Measurements from ENCODE around the gene GCAT.

The GCAT gene

GRCh38 chr22:37819105-37819433, 11.3 kb downstream of the GCAT start:
- Histone ChIP-seq H3K36me3 (peaks cover 14% of the 10 kb centered on the region; the same call in 1 of the 2 replicates), H3K27me3 (peaks cover 68% of the 10 kb centered on the region), H3K9ac (no peak overlapping the region), H3K9me3 (no peaks in the 10 kb centered on the region), H3K27ac (no peak overlapping the region), H4K20me1 (peaks cover 11% of the 10 kb centered on the region; the same call in 1 of the 2 replicates), H3K4me3 (no peak overlapping the region), H3K4me2 (peak overlapping the region; percentile 48), H3K4me1 (peaks cover 10% of the 10 kb centered on the region)
- no peak for TF ChIP-seq Cebpa-rat (IDR thresholded peaks at IDR 0.05)

DNA sequence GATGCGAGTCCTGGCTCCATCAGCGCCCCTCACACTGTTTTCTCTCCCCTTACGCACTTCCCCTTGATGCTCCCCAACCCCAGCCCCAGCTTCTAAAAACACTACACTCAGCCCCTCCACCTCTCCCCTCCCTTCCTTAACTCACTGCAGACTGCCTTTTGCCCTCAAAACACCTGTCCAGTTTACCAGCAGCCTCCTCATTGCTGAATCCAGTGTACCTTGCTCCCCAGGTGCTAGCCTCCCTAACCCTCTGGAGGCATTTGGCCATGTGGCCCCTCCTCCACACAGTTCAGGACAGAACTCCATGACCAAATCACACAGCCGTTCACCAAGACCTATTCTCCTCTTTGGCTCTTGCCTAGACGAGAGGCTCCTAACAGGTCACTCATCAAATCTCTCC, 12.6 kb downstream of the GCAT start:
- H3K9ac ChIP-seq: no peak overlapping the region
- H3K4me3 ChIP-seq: no peak overlapping the region
- H3K4me2 ChIP-seq: no peak overlapping the region
- H3K9me3 ChIP-seq: no peaks in the 10 kb centered on the region
- no peak for TF ChIP-seq Cebpa-rat (IDR thresholded peaks at IDR 0.05)
- peaks cover 9% of the 10 kb centered on the region; the same call in 1 of the 2 replicates for H3K36me3 ChIP-seq
- peaks cover 14% of the 10 kb centered on the region; the same call in 1 of the 2 replicates for H4K20me1 ChIP-seq
- peaks cover 10% of the 10 kb centered on the region for H3K4me1 ChIP-seq
- H3K27me3 ChIP-seq: peaks cover 81% of the 10 kb centered on the region
- H3K27ac ChIP-seq: no peak overlapping the region

- Histone ChIP-seq H3K4me2 (peak overlapping the region; percentile 5; the same call in 1 of the 2 replicates), H4K20me1 (peaks cover 15% of the 10 kb centered on the region; the same call in 1 of the 2 replicates), H3K9ac (no peak overlapping the region), H3K4me3 (no peak overlapping the region), H3K9me3 (no peaks in the 10 kb centered on the region), H3K27ac (no peak overlapping the region), H3K4me1 (peaks cover 10% of the 10 kb centered on the region), H3K36me3 (peaks cover 6% of the 10 kb centered on the region; the same call in 1 of the 2 replicates), H3K27me3 (peaks cover 85% of the 10 kb centered on the region)
- TF ChIP-seq Cebpa-rat (IDR thresholded peaks at IDR 0.05): no peak
These were observed 14.5 kb downstream of the GCAT start for GRCh38 chr22:37822079-37822833.

- Histone ChIP-seq H3K4me3 (no peak within 1 kb of the TSS), H4K20me1 (peaks cover 13% of the 10 kb centered on the region; the same call in 1 of the 2 replicates), H3K9ac (no peak within 1 kb of the TSS), H3K4me1 (peaks cover 6% of the 10 kb centered on the region), H3K27me3 (peaks cover 74% of the 10 kb centered on the region), H3K9me3 (no peaks in the 10 kb centered on the region), H3K4me2 (peak within 1 kb of the TSS; percentile 5; the same call in 1 of the 2 replicates), H3K27ac (no peak within 1 kb of the TSS), H3K36me3 (peaks cover 8% of the 10 kb centered on the region)
- no peak for TF ChIP-seq Cebpa-rat (IDR thresholded peaks at IDR 0.05)
These were observed 15.6 kb downstream of the GCAT start, which contains the start of gene GALR3 for GRCh38 chr22:37823134-37823985. GALR3 (plus strand) TSS chr22:37823382; CDS start chr22:37823407, 25 bp downstream.

DNA sequence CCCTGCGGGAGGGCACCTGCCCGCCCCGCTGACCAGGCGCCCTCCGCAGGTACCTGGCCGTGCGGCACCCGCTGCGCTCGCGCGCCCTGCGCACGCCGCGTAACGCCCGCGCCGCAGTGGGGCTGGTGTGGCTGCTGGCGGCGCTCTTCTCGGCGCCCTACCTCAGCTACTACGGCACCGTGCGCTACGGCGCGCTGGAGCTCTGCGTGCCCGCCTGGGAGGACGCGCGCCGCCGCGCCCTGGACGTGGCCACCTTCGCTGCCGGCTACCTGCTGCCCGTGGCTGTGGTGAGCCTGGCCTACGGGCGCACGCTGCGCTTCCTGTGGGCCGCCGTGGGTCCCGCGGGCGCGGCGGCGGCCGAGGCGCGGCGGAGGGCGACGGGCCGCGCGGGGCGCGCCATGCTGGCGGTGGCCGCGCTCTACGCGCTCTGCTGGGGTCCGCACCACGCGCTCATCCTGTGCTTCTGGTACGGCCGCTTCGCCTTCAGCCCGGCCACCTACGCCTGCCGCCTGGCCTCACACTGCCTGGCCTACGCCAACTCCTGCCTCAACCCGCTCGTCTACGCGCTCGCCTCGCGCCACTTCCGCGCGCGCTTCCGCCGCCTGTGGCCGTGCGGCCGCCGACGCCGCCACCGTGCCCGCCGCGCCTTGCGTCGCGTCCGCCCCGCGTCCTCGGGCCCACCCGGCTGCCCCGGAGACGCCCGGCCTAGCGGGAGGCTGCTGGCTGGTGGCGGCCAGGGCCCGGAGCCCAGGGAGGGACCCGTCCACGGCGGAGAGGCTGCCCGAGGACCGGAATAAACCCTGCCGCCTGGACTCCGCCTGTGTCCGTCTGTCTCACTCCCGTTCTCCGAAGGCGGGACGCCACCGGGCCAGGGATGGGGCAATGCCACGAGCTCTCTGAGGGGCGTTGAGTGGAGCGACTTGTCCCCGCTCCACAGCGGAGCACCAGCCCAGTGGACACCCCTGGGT, 17.2 kb downstream of the GCAT start:
- no peaks in the 10 kb centered on the region for H3K9me3 ChIP-seq
- H3K9ac ChIP-seq: no peak overlapping the region
- peaks cover 24% of the 10 kb centered on the region for H3K36me3 ChIP-seq
- no peak overlapping the region for H3K27ac ChIP-seq
- 0 out of 2 replicates have a peak, but pooled peaks cover 4% of the 10 kb centered on the region for H4K20me1 ChIP-seq
- no peak overlapping the region for H3K4me2 ChIP-seq
- no peak for TF ChIP-seq Cebpa-rat (IDR thresholded peaks at IDR 0.05)
- H3K4me1 ChIP-seq: no peaks in the 10 kb centered on the region
- peaks cover 58% of the 10 kb centered on the region for H3K27me3 ChIP-seq
- H3K4me3 ChIP-seq: no peak overlapping the region

DNA sequence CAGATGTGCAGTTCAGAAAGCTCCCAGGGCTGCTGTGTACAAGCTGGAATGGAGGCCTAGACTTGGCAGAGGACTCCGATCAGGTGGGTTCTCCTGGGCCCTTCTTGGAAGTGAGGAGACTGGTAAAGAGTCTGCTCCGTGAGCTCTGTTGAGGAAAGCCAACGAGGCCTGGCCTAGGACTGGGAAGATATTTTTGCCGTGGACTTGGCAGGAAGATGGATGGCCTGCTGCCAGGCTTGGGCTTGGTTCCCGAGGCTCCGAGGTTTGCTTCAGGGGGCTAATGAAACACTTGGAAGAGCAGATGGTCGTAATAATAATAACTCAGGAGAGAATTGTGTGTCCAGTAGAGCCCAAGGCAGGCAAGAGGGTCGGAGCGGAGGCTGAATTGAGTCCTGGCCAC, 19.3 kb downstream of the GCAT start:
- Histone ChIP-seq H3K27ac (no peak overlapping the region), H4K20me1 (0 out of 2 replicates have a peak, but pooled peaks cover 4% of the 10 kb centered on the region), H3K27me3 (peaks cover 38% of the 10 kb centered on the region), H3K36me3 (peaks cover 45% of the 10 kb centered on the region), H3K4me3 (no peak overlapping the region), H3K9ac (no peak overlapping the region), H3K4me2 (no peak overlapping the region), H3K4me1 (no peaks in the 10 kb centered on the region), H3K9me3 (no peaks in the 10 kb centered on the region)
- no peak for TF ChIP-seq Cebpa-rat (IDR thresholded peaks at IDR 0.05)

GRCh38 chr22:37830093-37830842, 22.5 kb downstream of the GCAT start:
- H3K4me3 ChIP-seq: no peak overlapping the region
- H3K9me3 ChIP-seq: no peaks in the 10 kb centered on the region
- no peaks in the 10 kb centered on the region for H3K4me1 ChIP-seq
- no peak for TF ChIP-seq Cebpa-rat (IDR thresholded peaks at IDR 0.05)
- H3K27me3 ChIP-seq: peaks cover 6% of the 10 kb centered on the region
- no peak overlapping the region for H3K9ac ChIP-seq
- no peak overlapping the region for H3K27ac ChIP-seq
- H3K4me2 ChIP-seq: no peak overlapping the region
- 0 out of 2 replicates have a peak, but pooled peaks cover 2% of the 10 kb centered on the region for H4K20me1 ChIP-seq
- H3K36me3 ChIP-seq: peaks cover 77% of the 10 kb centered on the region

DNA sequence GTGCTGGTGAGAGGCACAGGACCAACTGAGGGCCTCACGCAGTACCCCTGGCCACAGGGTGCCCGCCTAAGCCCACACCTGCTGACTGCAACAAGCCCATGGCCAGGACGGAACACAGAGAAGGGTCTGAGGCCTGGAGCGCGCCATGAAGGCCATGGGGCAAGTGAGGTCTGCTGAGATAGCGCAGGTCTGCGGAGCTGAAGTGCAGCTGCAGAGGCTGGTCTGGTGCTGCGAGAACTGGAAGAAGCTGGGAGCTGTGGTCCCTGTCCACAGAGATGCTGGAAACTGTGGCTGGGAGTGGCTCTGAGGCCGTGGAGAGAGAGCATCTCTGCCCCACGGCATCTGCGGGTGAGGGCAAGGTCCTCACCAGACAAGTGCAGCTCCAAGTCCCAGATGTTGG, 23.7 kb downstream of the GCAT start:
- Histone ChIP-seq H3K27ac (no peak overlapping the region), H3K4me1 (no peaks in the 10 kb centered on the region), H3K27me3 (no peaks in the 10 kb centered on the region), H3K36me3 (peaks cover 87% of the 10 kb centered on the region), H3K4me2 (no peak overlapping the region), H3K9ac (no peak overlapping the region), H4K20me1 (no peaks in the 10 kb centered on the region), H3K4me3 (no peak overlapping the region), H3K9me3 (no peaks in the 10 kb centered on the region)
- TF ChIP-seq Cebpa-rat (IDR thresholded peaks at IDR 0.05): no peak
